Hematopoietic multipotent progenitor cell (in vitro differentiated cells): ENCODE results near the gene BICD1. TPM values are rescaled to one million over a fixed set of nuclear protein-coding genes. Genes with fewer than 3 reads are reported as not detected.
"Not testable (repeated sequence)": the region's sequence is repeated elsewhere in the genome, so short reads cannot be mapped to it uniquely, and the experiment has no call there.

ENCODE experiments used
- DNase-seq, 3 donors: peaks; one replicate each; pipeline ENCODE4 v3.0.0-alpha.2; 2011 to 2015; ENCODE audit warnings: low read depth in 2 of 3, low spot score in 2 of 3
- total RNA-seq: library from RNA; depleted of rRNA; stranded (reverse); fragments of >200 nt; gene quantifications from one replicate; pipeline ENCODE4 v1.2.3, GENCODE V29; 2012

Gene BICD1
- total RNA-seq, 1 donor: 18.3 TPM

GRCh38 chr12:32272465-32272864 lies 165.8 kb downstream of the BICD1 start:
- no peak for DNase-seq

- no peak for DNase-seq
Observed at GRCh38 chr12:32273063-32273522, 166.4 kb downstream of the BICD1 start.

- peak; percentile 18 to 81 (median 69) for DNase-seq
Observed at GRCh38 chr12:32273712-32274111, 167.1 kb downstream of the BICD1 start.

- DNase-seq: no peak
Observed at GRCh38 chr12:32274665-32275064, 168.0 kb downstream of the BICD1 start.

- DNase-seq: not testable (repeated sequence)
Observed at GRCh38 chr12:32275520-32275919, 168.9 kb downstream of the BICD1 start.

- DNase-seq: no peak
Observed at GRCh38 chr12:32277774-32278173, 171.1 kb downstream of the BICD1 start.

GRCh38 chr12:32281098-32281497 lies 174.5 kb downstream of the BICD1 start:
- DNase-seq: no peak

GRCh38 chr12:32284561-32284960 lies 177.9 kb downstream of the BICD1 start:
- DNase-seq: no peak

GRCh38 chr12:32285021-32285420 lies 178.4 kb downstream of the BICD1 start:
- DNase-seq: no peak

- no peak for DNase-seq
Observed at GRCh38 chr12:32285489-32285888, 178.8 kb downstream of the BICD1 start.

- no peak for DNase-seq
Observed at GRCh38 chr12:32290411-32290810, 183.8 kb downstream of the BICD1 start.

- no peak for DNase-seq
Observed at GRCh38 chr12:32292151-32292550, 185.5 kb downstream of the BICD1 start.

- no peak for DNase-seq
Observed at GRCh38 chr12:32293808-32294419, 187.3 kb downstream of the BICD1 start.

- no peak for DNase-seq
Observed at GRCh38 chr12:32296567-32296966, 189.9 kb downstream of the BICD1 start.

- DNase-seq: no peak
Observed at GRCh38 chr12:32298917-32299316, 192.3 kb downstream of the BICD1 start.

GRCh38 chr12:32301216-32301615 lies 194.6 kb downstream of the BICD1 start:
- DNase-seq: no peak

GRCh38 chr12:32302218-32303173 lies 195.8 kb downstream of the BICD1 start:
- DNase-seq: peak in 1 of 3 donors; percentile 78

GRCh38 chr12:32303174-32303549 lies 196.5 kb downstream of the BICD1 start:
- DNase-seq: no peak

GRCh38 chr12:32305163-32305562 lies 198.5 kb downstream of the BICD1 start:
- peak in 2 of 3 donors; percentile 42 to 78 for DNase-seq

GRCh38 chr12:32307326-32307725 lies 200.7 kb downstream of the BICD1 start:
- no peak for DNase-seq

GRCh38 chr12:32309811-32310736 lies 203.4 kb downstream of the BICD1 start:
- DNase-seq: no peak
